IMR-90 (cell line): Measurements from ENCODE around the gene DCDC2. TPM values are rescaled to one million over a fixed set of nuclear protein-coding genes. Genes with fewer than 3 reads are reported as not detected.

Source experiments
- ATAC-seq: fragments of 200-7000 bp; cut with Tn5 transposase; 2 replicates; pipeline ENCODE4 v1.9.1; 2020; ENCODE audit warnings: low read depth, mild to moderate bottlenecking, moderate library complexity
- BruUV-seq: library from RNA; stranded (reverse); fragments of 400-500 nt; replicated peaks from 2 replicates; lab custom pipeline; 2021; lab: Mats Ljungman, UMichigan
- CTCF ChIA-PET: fragments of 300-600 bp; formaldehyde crosslinking; extraction: SDS; loops from one replicate; lab custom pipeline; 2021; ENCODE audit warnings: antibody characterized with exemption; lab: Yijun Ruan, JAX
- POLR2A ChIA-PET: fragments of 300-600 bp; sonication (Branson Sonifier 250); formaldehyde crosslinking; loops from one replicate; lab custom pipeline; 2022; ENCODE audit warnings: antibody characterized with exemption; ENCODE audit not compliant: unreplicated experiment; lab: Charles Lee
- DNase-seq: peaks from one replicate; pipeline ENCODE4 v3.0.0; 2013
- H2AFZ ChIP-seq: replicated peaks from 2 replicates; pipeline ENCODE3; 2013; ENCODE audit warnings: low read length, mild to moderate bottlenecking; ENCODE audit not compliant: poor library complexity
- H2AK5ac ChIP-seq: 2 replicates; pipeline ENCODE4 v1.6.1; 2013; ENCODE audit warnings: low read depth, low read length, inconsistent platforms
- H2AK9ac ChIP-seq: replicated peaks from 2 replicates; pipeline ENCODE3; 2013; ENCODE audit warnings: mild to moderate bottlenecking, low read depth, low read length, moderate library complexity; ENCODE audit not compliant: poor library complexity
- H2BK120ac ChIP-seq: 2 replicates; pipeline ENCODE4 v1.6.1; 2013; ENCODE audit warnings: low read depth, low read length, inconsistent platforms
- H2BK15ac ChIP-seq: 3 replicates; pipeline ENCODE4 v1.6.1; 2013; ENCODE audit warnings: low read depth, low read length, inconsistent platforms
- H2BK20ac ChIP-seq: 2 replicates; pipeline ENCODE4 v1.6.1; 2013; ENCODE audit warnings: low read depth, mild to moderate bottlenecking, inconsistent platforms, low read length, moderate library complexity
- H2BK5ac ChIP-seq: 2 replicates; pipeline ENCODE4 v1.6.1; 2013; ENCODE audit warnings: mild to moderate bottlenecking, low read depth, low read length, inconsistent platforms; ENCODE audit not compliant: poor library complexity, severe bottlenecking
- H3K14ac ChIP-seq: replicated peaks from 2 replicates; pipeline ENCODE4 v1.6.1; 2013; ENCODE audit warnings: low read depth, low read length, inconsistent platforms
- H3K18ac ChIP-seq: 2 replicates; pipeline ENCODE4 v1.6.1; 2013; ENCODE audit warnings: low read depth, low read length, control low read depth
- H3K23ac ChIP-seq: 2 replicates; pipeline ENCODE4 v1.6.1; 2013; ENCODE audit warnings: low read depth, low read length, inconsistent platforms
- H3K27ac ChIP-seq: 2 replicates; pipeline ENCODE4 v1.5.1; 2013; ENCODE audit warnings: mild to moderate bottlenecking, control low read depth, low read length; ENCODE audit not compliant: insufficient read depth
- H3K27me3 ChIP-seq: 2 replicates; pipeline ENCODE4 v1.6.1; 2013; ENCODE audit warnings: low read length; ENCODE audit not compliant: control insufficient read depth, insufficient read depth
- H3K36me3 ChIP-seq: 2 replicates; pipeline ENCODE4 v1.6.1; 2013; ENCODE audit warnings: low read length, mixed read lengths; ENCODE audit not compliant: control insufficient read depth, insufficient read depth
- H3K4ac ChIP-seq: 2 replicates; pipeline ENCODE4 v1.6.1; 2013; ENCODE audit warnings: low read depth, low read length, inconsistent platforms
- H3K4me1 ChIP-seq: 2 replicates; pipeline ENCODE4 v1.6.1; 2013; ENCODE audit warnings: low read length, mixed read lengths; ENCODE audit not compliant: control insufficient read depth, insufficient read depth
- H3K4me2 ChIP-seq: 2 replicates; pipeline ENCODE4 v1.6.1; 2013; ENCODE audit warnings: low read depth, mild to moderate bottlenecking, control low read depth, low read length, moderate library complexity
- H3K4me3 ChIP-seq: 2 replicates; pipeline ENCODE4 v1.5.1; 2013; ENCODE audit warnings: low read depth, mild to moderate bottlenecking, control low read depth, low read length, moderate library complexity; ENCODE audit not compliant: insufficient read depth
- H3K56ac ChIP-seq: 2 replicates; pipeline ENCODE4 v1.6.1; 2013; ENCODE audit warnings: low read length, inconsistent platforms; ENCODE audit not compliant: insufficient read depth; ENCODE audit errors: extremely low read depth
- H3K79me1 ChIP-seq, 2 experiments: 2 replicates each; pipeline ENCODE4 v1.6.1; 2013; ENCODE audit warnings: low read length in 2 of 2, inconsistent platforms in 1 of 2, low read depth in 1 of 2
- H3K9ac ChIP-seq: 2 replicates; pipeline ENCODE4 v1.6.1; 2013; ENCODE audit warnings: low read depth, low read length, control low read depth
- H3K9me1 ChIP-seq: 2 replicates; pipeline ENCODE4 v1.6.1; 2013; ENCODE audit warnings: low read length, inconsistent platforms; ENCODE audit not compliant: insufficient read depth
- H3K9me3 ChIP-seq: 2 replicates; pipeline ENCODE4 v1.6.1; 2013; ENCODE audit warnings: low read length; ENCODE audit not compliant: control insufficient read depth, insufficient read depth
- H4K20me1 ChIP-seq: 2 replicates; pipeline ENCODE4 v1.6.1; 2013; ENCODE audit warnings: low read length, inconsistent platforms; ENCODE audit not compliant: insufficient read depth
- H4K5ac ChIP-seq: 2 replicates; pipeline ENCODE4 v1.6.1; 2013; ENCODE audit warnings: mild to moderate bottlenecking, low read depth, low read length, control low read depth
- H4K8ac ChIP-seq, 2 experiments: 2 replicates each; pipeline ENCODE4 v1.6.1; 2013; ENCODE audit warnings: low read depth in 2 of 2, low read length in 2 of 2, control low read depth in 1 of 2, inconsistent platforms in 1 of 2
- H4K91ac ChIP-seq: 2 replicates; pipeline ENCODE4 v1.6.1; 2013; ENCODE audit warnings: low read depth, low read length, inconsistent platforms; ENCODE audit not compliant: insufficient read depth
- BHLHE40 ChIP-seq: fragments of 150-350 bp; IDR thresholded peaks from 2 replicates; pipeline ENCODE4 v1.6.1; 2016; ENCODE audit warnings: mild to moderate bottlenecking, low read depth, low read length
- CHD1 ChIP-seq: IDR thresholded peaks from 2 replicates; pipeline ENCODE4 v1.6.1; 2012; ENCODE audit warnings: low read depth, low read length, improper control_type of control experiment
- MAFK ChIP-seq: IDR thresholded peaks from 2 replicates; pipeline ENCODE4 v1.6.1; 2012; ENCODE audit warnings: low read depth, low read length, improper control_type of control experiment
- MXI1 ChIP-seq: IDR thresholded peaks from 2 replicates; pipeline ENCODE4 v1.6.1; 2012; ENCODE audit warnings: low read depth, mild to moderate bottlenecking, low read length, moderate library complexity, borderline replicate concordance
- NFE2L2 ChIP-seq: fragments of 150-350 bp; IDR thresholded peaks from 2 replicates; pipeline ENCODE4 v1.6.1; 2016; ENCODE audit warnings: low read depth, mild to moderate bottlenecking, low read length
- POLR2A ChIP-seq: IDR thresholded peaks from 2 replicates; pipeline ENCODE4 v1.6.1; 2012; ENCODE audit warnings: mild to moderate bottlenecking, low read depth, low read length
- RAD21 ChIP-seq: IDR thresholded peaks from 2 replicates; pipeline ENCODE4 v1.6.1; 2012; ENCODE audit warnings: low read length, improper control_type of control experiment
- RCOR1 ChIP-seq: IDR thresholded peaks from 2 replicates; pipeline ENCODE4 v1.6.1; 2012; ENCODE audit warnings: mild to moderate bottlenecking, low read length, improper control_type of control experiment; ENCODE audit not compliant: insufficient replicate concordance
- RFX5 ChIP-seq: IDR thresholded peaks from 2 replicates; pipeline ENCODE4 v1.8.0; 2012; ENCODE audit warnings: low read depth, mild to moderate bottlenecking, low read length, moderate library complexity
- SMC3 ChIP-seq: fragments of 150-350 bp; IDR thresholded peaks from 2 replicates; pipeline ENCODE4 v1.6.1; 2016; ENCODE audit warnings: low read depth, mild to moderate bottlenecking, antibody characterized with exemption, low read length, moderate library complexity
- WGBS, 2 experiments: methylation state at CpG; one replicate each; pipeline versions ENCODE4 v1.1.5 to v1.1.7; 2013; ENCODE audit warnings: missing lambda C conversion rate in 2 of 2; ENCODE audit not compliant: insufficient read length in 1 of 2; ENCODE audit errors: extremely low coverage in 2 of 2; 5-methylcytosine and 5-hydroxymethylcytosine counted together
- dilution Hi-C: fragments of 300-500 bp; cut with HindIII; formaldehyde crosslinking; loops from one replicate; pipeline ENCODE4 v1.14.3; 2018; ENCODE audit warnings: low sequenced_read_pairs; ENCODE audit not compliant: unreplicated experiment
- in situ Hi-C: fragments of 300-500 bp; cut with MboI; formaldehyde crosslinking; loops from 3 replicates; pipeline ENCODE4 v1.14.3; 2019; ENCODE audit warnings: low sequenced_read_pairs, inconsistent platforms, mixed read lengths
- intact Hi-C: fragments of 100-400 bp; cut with micrococcal nuclease; formaldehyde crosslinking; loops from 2 replicates; pipeline ENCODE4 v1.10.0; 2022
- polyA plus RNA-seq, 3 experiments: library from polyadenylated mRNA; depleted of rRNA; stranded (reverse); fragments of >200 nt; gene quantifications; 2 replicates each; pipeline ENCODE4 v1.2.3, GENCODE V29; 2012; ENCODE audit warnings: low replicate concordance in 1 of 3
- total RNA-seq: library from RNA; depleted of rRNA; stranded (reverse); fragments of >200 nt; gene quantifications from 2 replicates; pipeline ENCODE4 v1.2.3, GENCODE V29; 2012
- TF ChIP-seq, protein P1 (sequence below): conservative IDR thresholded peaks from 2 replicates; pipeline ENCODE4 v1.5.1; 2012; ENCODE audit warnings: mild to moderate bottlenecking, low read depth, low read length, improper control_type of control experiment
- TF ChIP-seq, protein P2 (sequence below): fragments of 150-350 bp; IDR thresholded peaks from 2 replicates; pipeline ENCODE4 v1.6.1; 2016; ENCODE audit warnings: low read depth, mild to moderate bottlenecking, low read length, moderate library complexity, borderline replicate concordance
- TF ChIP-seq, protein P3 (sequence below): fragments of 150-350 bp; IDR thresholded peaks from 2 replicates; pipeline ENCODE4 v1.6.1; 2017; ENCODE audit warnings: mild to moderate bottlenecking, antibody characterized with exemption, low read length, low read depth

The DCDC2 gene
- total and polyA plus RNA-seq, 2 of the 4 experiments (the other 2 are of a cell fraction), result not detected

DNA sequence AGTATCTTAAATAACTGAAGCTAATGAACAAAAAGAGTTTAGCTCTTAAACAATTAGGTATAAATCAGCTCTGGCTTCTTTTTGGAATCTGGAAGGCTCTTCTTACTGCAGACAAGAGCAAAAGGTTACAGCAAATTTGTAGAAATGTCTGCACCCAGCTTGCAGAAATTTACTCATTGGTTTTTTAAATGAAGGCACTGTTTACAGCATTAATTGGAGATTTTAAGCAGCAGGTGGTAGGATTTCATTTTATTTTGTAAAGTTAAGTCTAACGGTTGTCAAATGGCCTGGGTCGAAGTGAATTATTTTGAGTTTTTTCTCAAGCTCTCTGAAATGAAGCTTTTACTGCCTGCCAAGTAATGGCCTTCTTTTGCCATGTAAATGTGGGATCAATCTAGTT lies 129.7 kb downstream of the DCDC2 start:
- no peak overlapping the region for H3K56ac ChIP-seq
- DNase-seq (no peak), ATAC-seq (no peak)
- no peaks in the 10 kb centered on the region for H3K27me3 ChIP-seq
- H2AFZ ChIP-seq, result no peak overlapping the region
- H3K23ac ChIP-seq, result no peak overlapping the region
- no peak overlapping the region for H3K4ac ChIP-seq
- no TSS peak for BruUV-seq
- H3K9ac ChIP-seq, result no peak overlapping the region
- no peak overlapping the region for H3K18ac ChIP-seq
- no peak overlapping the region for H2BK15ac ChIP-seq
- no peak overlapping the region for H2AK5ac ChIP-seq
- no peak overlapping the region for H4K8ac ChIP-seq
- H3K9me1 ChIP-seq, result no peaks in the 10 kb centered on the region
- H3K14ac ChIP-seq, result no peak overlapping the region
- H2BK20ac ChIP-seq, result no peak overlapping the region
- TF ChIP-seq, protein P1, sequence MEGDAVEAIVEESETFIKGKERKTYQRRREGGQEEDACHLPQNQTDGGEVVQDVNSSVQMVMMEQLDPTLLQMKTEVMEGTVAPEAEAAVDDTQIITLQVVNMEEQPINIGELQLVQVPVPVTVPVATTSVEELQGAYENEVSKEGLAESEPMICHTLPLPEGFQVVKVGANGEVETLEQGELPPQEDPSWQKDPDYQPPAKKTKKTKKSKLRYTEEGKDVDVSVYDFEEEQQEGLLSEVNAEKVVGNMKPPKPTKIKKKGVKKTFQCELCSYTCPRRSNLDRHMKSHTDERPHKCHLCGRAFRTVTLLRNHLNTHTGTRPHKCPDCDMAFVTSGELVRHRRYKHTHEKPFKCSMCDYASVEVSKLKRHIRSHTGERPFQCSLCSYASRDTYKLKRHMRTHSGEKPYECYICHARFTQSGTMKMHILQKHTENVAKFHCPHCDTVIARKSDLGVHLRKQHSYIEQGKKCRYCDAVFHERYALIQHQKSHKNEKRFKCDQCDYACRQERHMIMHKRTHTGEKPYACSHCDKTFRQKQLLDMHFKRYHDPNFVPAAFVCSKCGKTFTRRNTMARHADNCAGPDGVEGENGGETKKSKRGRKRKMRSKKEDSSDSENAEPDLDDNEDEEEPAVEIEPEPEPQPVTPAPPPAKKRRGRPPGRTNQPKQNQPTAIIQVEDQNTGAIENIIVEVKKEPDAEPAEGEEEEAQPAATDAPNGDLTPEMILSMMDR, result no peak
- TF ChIP-seq SMC3 (no peak), NFE2L2 (no peak), MAFK (no peak), RCOR1 (no peak), POLR2A (no peak), RAD21 (no peak), CHD1 (no peak), RFX5 (no peak), MXI1 (no peak), BHLHE40 (no peak)
- TF ChIP-seq, protein P2, sequence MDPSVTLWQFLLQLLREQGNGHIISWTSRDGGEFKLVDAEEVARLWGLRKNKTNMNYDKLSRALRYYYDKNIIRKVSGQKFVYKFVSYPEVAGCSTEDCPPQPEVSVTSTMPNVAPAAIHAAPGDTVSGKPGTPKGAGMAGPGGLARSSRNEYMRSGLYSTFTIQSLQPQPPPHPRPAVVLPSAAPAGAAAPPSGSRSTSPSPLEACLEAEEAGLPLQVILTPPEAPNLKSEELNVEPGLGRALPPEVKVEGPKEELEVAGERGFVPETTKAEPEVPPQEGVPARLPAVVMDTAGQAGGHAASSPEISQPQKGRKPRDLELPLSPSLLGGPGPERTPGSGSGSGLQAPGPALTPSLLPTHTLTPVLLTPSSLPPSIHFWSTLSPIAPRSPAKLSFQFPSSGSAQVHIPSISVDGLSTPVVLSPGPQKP, result no peak
- TF ChIP-seq, protein P3, sequence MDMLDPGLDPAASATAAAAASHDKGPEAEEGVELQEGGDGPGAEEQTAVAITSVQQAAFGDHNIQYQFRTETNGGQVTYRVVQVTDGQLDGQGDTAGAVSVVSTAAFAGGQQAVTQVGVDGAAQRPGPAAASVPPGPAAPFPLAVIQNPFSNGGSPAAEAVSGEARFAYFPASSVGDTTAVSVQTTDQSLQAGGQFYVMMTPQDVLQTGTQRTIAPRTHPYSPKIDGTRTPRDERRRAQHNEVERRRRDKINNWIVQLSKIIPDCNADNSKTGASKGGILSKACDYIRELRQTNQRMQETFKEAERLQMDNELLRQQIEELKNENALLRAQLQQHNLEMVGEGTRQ, result no peak
- H3K4me2 ChIP-seq, result no peak overlapping the region
- ChIA-PET POLR2A (no interaction called here), CTCF (no interaction called here)
- no CpG with 5 or more reads among the region's 2 CpGs for WGBS, 2 experiments
- no peak overlapping the region for H3K27ac ChIP-seq
- no peaks in the 10 kb centered on the region for H3K36me3 ChIP-seq
- no peak overlapping the region for H2BK5ac ChIP-seq
- H2AK9ac ChIP-seq, result no peak overlapping the region
- H4K5ac ChIP-seq, result no peak overlapping the region
- intact Hi-C loops, result no loop called here
- H4K91ac ChIP-seq, result no peak overlapping the region
- H3K4me3 ChIP-seq, result no peak overlapping the region
- no peaks in the 10 kb centered on the region for H3K4me1 ChIP-seq
- in situ Hi-C loops, result no loop called here
- H2BK120ac ChIP-seq, result no peak overlapping the region
- peaks cover 3% of the 10 kb centered on the region for H3K9me3 ChIP-seq
- dilution Hi-C loops, result no loop called here
- no peaks in the 10 kb centered on the region for H3K79me1 ChIP-seq
- H4K20me1 ChIP-seq, result no peaks in the 10 kb centered on the region
